GM06990 (cell line): ENCODE results near the gene USP44.

Experiments
- DNase-seq: peaks from one replicate; pipeline ENCODE4 v3.0.0-alpha.2; 2011; ENCODE audit not compliant: insufficient read length; ENCODE audit errors: extremely low read depth
- H3K27me3 ChIP-seq: replicated peaks from 2 replicates; pipeline ENCODE4 v1.6.0; 2011; ENCODE audit warnings: low read length; ENCODE audit not compliant: control insufficient read depth, insufficient read depth
- H3K36me3 ChIP-seq: 2 replicates; pipeline ENCODE4 v1.5.1; 2011; ENCODE audit warnings: low read length; ENCODE audit not compliant: control insufficient read depth, insufficient read depth
- H3K4me3 ChIP-seq: replicated peaks from 2 replicates; pipeline ENCODE4 v1.5.1; 2011; ENCODE audit warnings: low read depth, mild to moderate bottlenecking, control low read depth, low read length
- TF ChIP-seq, protein P1 (sequence below): IDR thresholded peaks from 2 replicates; pipeline ENCODE4 v1.5.1; 2011; ENCODE audit warnings: low read length, control low read depth, mild to moderate bottlenecking, inconsistent platforms; ENCODE audit not compliant: insufficient read depth, poor library complexity, severe bottlenecking

The USP44 gene

DNA sequence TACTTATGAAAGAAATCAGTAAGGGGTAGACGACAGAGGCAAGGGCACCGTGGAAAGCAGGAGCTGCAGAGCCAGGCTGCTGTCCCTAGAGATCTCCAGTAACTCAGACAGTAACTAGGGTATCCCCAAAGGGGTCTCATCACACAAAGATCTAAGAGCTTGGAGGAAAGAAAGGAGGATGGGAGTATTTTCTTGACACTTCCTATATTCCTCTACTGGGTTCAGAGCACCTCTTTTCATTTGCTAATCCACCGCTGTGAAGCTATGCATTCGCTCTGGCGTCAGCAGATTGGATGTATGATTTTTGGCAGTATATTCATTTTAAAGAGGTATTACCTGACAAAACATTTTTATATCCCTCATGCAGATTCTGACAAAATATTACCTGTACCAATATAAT is 12.6 kb downstream of the USP44 start:
- Histone ChIP-seq H3K27me3 (no peaks in the 10 kb centered on the region), H3K36me3 (no peaks in the 10 kb centered on the region), H3K4me3 (no peak overlapping the region)
- TF ChIP-seq, protein P1, sequence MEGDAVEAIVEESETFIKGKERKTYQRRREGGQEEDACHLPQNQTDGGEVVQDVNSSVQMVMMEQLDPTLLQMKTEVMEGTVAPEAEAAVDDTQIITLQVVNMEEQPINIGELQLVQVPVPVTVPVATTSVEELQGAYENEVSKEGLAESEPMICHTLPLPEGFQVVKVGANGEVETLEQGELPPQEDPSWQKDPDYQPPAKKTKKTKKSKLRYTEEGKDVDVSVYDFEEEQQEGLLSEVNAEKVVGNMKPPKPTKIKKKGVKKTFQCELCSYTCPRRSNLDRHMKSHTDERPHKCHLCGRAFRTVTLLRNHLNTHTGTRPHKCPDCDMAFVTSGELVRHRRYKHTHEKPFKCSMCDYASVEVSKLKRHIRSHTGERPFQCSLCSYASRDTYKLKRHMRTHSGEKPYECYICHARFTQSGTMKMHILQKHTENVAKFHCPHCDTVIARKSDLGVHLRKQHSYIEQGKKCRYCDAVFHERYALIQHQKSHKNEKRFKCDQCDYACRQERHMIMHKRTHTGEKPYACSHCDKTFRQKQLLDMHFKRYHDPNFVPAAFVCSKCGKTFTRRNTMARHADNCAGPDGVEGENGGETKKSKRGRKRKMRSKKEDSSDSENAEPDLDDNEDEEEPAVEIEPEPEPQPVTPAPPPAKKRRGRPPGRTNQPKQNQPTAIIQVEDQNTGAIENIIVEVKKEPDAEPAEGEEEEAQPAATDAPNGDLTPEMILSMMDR: no peak
- no peak for DNase-seq

DNA sequence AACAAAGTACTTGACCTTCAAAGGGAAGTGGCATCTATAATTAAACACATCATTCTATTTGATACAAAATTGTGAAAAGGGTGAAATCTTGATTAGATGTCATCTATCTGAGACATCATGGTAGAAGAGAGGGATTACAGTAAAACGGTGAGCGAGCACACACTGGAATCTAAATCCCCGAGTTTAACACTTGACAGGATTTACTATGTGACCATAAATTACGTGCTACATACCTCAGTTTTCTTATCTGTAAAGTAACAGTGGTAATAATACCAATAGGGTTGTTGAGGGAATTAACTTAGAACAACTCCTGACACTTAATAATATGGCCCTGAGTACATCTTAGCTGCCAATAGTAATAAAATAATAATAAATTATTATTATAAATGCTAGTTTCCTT is 13.3 kb downstream of the USP44 start:
- H3K4me3 ChIP-seq: no peak overlapping the region

DNA sequence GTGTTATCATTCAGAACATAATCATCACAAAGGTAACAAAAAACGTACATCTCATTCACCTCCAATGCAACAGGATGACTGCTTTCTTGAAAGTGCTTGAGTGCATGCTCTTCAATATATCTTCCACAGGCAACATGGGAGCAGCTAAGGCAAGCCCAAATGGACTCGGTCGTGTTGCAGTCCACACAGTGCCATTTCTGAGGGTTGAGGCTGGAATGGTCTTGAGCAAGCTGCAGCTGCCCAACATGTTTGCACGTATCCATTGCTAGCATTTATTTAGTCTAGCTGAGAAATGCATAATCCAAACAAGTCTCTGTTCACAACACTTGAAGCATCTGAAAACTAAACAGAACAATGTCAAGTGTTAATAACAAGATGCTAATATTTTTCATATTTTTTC is 17.3 kb downstream of the USP44 start:
- DNase-seq: no peak
- TF ChIP-seq, protein P1: no peak
- no peaks in the 10 kb centered on the region for H3K27me3 ChIP-seq
- no peak overlapping the region for H3K4me3 ChIP-seq
- H3K36me3 ChIP-seq: no peaks in the 10 kb centered on the region

More for the DNA sequence above, 13.3 kb downstream of the USP44 start:
- no peaks in the 10 kb centered on the region for H3K36me3 ChIP-seq
- no peak for DNase-seq
- no peaks in the 10 kb centered on the region for H3K27me3 ChIP-seq
- TF ChIP-seq, protein P1: no peak

DNA sequence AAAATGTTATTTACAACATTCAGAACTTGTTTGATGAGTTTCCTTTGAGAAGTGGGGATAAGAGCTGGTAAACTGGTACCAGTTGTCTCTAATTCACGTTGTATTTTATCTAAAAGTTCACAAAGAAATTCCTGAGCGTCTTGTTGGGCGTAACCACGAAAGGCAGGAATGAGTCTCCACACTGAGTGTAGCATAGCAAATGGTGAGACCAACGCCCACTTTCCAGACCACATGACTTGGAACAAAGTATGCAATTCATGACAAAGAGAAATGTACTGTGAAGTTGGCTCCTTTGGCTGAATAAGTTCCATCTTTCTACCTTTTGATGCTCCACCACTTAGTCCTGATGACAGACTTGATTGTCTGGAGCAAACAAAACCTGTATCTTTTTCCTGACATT is 18.4 kb downstream of the USP44 start:
- H3K36me3 ChIP-seq: no peaks in the 10 kb centered on the region

DNA sequence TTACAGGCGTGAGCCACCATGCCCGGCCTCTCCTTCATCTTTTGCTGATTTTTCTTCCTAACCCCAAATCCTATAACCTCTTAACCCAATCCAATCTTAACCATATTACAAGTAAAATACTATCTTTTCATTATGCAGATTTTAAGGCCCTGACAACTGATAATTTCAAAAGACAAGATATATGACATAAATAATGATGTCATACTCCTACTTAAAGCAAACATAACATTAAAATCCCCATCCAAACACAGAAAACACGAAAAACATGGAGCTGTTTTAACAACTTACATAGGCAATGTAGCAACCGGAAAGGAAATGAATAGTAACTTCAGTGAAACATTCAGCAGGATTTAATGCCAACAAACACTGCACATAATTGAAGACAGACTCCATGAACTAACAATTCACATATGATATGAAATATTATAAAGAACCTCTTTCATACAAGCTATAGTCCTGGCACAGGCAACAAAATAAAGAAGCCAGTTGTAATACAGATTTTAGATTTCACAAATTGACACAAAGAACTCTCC is 21.5 kb downstream of the USP44 start:
- no peaks in the 10 kb centered on the region for H3K27me3 ChIP-seq
- TF ChIP-seq, protein P1: no peak

More for the DNA sequence above, 18.4 kb downstream of the USP44 start:
- no peak overlapping the region for H3K4me3 ChIP-seq
- no peaks in the 10 kb centered on the region for H3K27me3 ChIP-seq
- TF ChIP-seq, protein P1: no peak
- no peak for DNase-seq

DNA sequence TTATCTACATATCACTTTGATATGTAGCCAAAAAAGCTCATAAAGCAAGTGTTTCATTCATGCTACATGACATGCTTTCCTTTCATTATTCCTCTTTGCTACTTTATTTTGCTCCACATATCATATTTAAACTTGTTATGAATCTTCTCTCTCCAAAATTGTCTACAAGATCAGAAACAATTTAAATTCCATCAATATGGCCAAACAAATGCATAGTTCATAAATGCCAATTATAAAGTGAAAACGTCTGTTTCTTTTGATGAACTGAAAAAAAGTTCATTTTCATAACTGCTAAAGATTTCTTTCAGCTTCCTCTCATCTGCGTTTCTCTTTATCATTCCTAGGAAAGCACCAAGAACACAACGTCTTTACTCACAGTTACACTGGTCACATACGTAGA is 22.8 kb downstream of the USP44 start:
- no peaks in the 10 kb centered on the region for H3K36me3 ChIP-seq
- TF ChIP-seq, protein P1: no peak
- no peak for DNase-seq
- no peak overlapping the region for H3K4me3 ChIP-seq
- H3K27me3 ChIP-seq: no peaks in the 10 kb centered on the region

More for the DNA sequence above, 21.5 kb downstream of the USP44 start:
- Histone ChIP-seq H3K36me3 (no peaks in the 10 kb centered on the region), H3K4me3 (no peak overlapping the region)
- no peak for DNase-seq
